ENCODE data around the gene IDH3A. TPM values are rescaled to one million over a fixed set of nuclear protein-coding genes. Genes with fewer than 3 reads are reported as not detected.

IDH3A gene
- total and polyA plus RNA-seq, 9 of the 15 experiments (the other 6 are each of a cell fraction or from before 2014, with no cell fraction given) = 37.4 to 249 (median 107) TPM

- ChIA-PET CTCF (ENCODE audit: low intra/inter-chr PET ratio) (no interaction called here), POLR2A (no interaction called here)
- no TSS peak for BruUV-seq (replicated peaks)
- Histone ChIP-seq H3K9me3 (replicated peaks; ENCODE audit: control insufficient read depth, insufficient read depth, low read depth, low read length) (no peaks in the 10 kb centered on the region), H3K4me3 (no peak overlapping the region), H3K79me2 (ENCODE audit: control insufficient read depth, insufficient read depth, low read length) (no peaks in the 10 kb centered on the region), H3K9ac (ENCODE audit: insufficient read depth in 1 of 2, low read depth in 2 of 2, low read length in 2 of 2) (no peak overlapping the region), H4K20me1 (replicated peaks; ENCODE audit: control insufficient read depth, insufficient read depth, low read length) (0 out of 2 replicates have a peak, but pooled peaks cover 3% of the 10 kb centered on the region), H2AFZ (ENCODE audit: low read depth, low read length) (no peak overlapping the region), H3K4me2 (ENCODE audit: insufficient read depth, low read length) (no peak overlapping the region), H3K36me3 (ENCODE audit: control insufficient read depth, insufficient read depth, low read length) (no peaks in the 10 kb centered on the region), H3K27me3 (ENCODE audit: control insufficient read depth in 2 of 2, insufficient read depth in 2 of 2, low read length in 2 of 2) (peaks cover 3 to 12% of the 10 kb centered on the region in 2 experiments; a peak in 4 of 5 replicates), H3K9me1 (ENCODE audit: control insufficient read depth, insufficient read depth, low read length) (no peaks in the 10 kb centered on the region), H3K27ac (ENCODE audit: extremely low read depth, low read depth, low read length) (no peak overlapping the region), H3K4me1 (replicated peaks in 1 of 2; ENCODE audit: control insufficient read depth in 2 of 2, insufficient read depth in 2 of 2, low read length in 2 of 2) (peaks cover 13 to 24% of the 10 kb centered on the region in 2 experiments; a peak in 4 of 5 replicates)
- 29% methylated on average over 4 of the region's 4 CpGs for WGBS (ENCODE audit: insufficient coverage, low coverage, missing lambda C conversion rate)
- no peak for FAIRE-seq
- intact Hi-C loops (cut with micrococcal nuclease) = no loop called here
- no peak for ATAC-seq
- in situ Hi-C loops (cut with MboI) = no loop called here
- no peak for DNase-seq (ENCODE audit: extremely low read depth in 1 of 4, low spot score in 3 of 4)
- TF ChIP-seq BRD9 (IDR thresholded peaks at IDR 0.05; ENCODE audit: low read depth, partially characterized antibody) (no peak), RREB1 (CRISPR knock-in tag; IDR thresholded peaks at IDR 0.05) (no peak)
Observed at GRCh38 chr15:78213956-78214355, 64.8 kb downstream of the IDH3A start.
